Measurements from ENCODE around the gene MTMR1. TPM values are rescaled to one million over a fixed set of nuclear protein-coding genes. Genes with fewer than 3 reads are reported as not detected.

Gene MTMR1
- total and polyA plus RNA-seq, 2 donors (not counting 1 experiment from before 2014, with no cell fraction given) = 30.8 to 67.5 TPM

DNA sequence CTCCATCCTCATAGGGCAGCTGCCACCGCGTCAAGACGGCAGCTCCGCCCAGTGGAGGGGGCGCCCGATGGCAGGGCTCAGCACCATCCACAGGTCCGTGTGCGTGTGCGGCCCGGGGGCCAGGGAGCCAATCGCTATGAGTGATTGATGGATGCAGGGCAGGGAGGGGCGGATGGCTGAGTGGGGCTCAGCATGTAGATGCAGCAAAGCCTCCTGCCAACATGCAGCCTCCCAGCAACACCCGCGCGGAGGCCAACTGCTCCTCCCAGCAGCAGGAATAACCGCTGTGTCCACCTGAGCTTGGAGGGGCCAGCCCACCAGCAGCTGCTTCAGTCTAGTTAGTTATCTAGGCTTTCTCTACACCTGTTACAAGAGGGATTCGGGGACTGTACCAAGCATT lies 77.4 kb downstream of the MTMR1 start:
- no peak overlapping the region for H3K9ac ChIP-seq (ENCODE audit: low read length)
- Mint-ChIP-seq H3K27ac (no peak overlapping the region), H3K9me3 (ENCODE audit: insufficient read depth) (no peaks in the 10 kb centered on the region), H3K4me3 (no peak overlapping the region), H3K27me3 (no peaks in the 10 kb centered on the region), H3K4me1 (no peaks in the 10 kb centered on the region)
- H4K20me1 ChIP-seq (ENCODE audit: control insufficient read depth, insufficient read depth, low read length, poor library complexity, severe bottlenecking) = no peaks in the 10 kb centered on the region
- ChIA-PET CTCF (interaction anchor here (5.7 kb wide), 1 partner anchor 311 kb away, joined by 126 read pairs; no protein-coding TSS in a partner anchor), POLR2A (no interaction called here)
- no peaks in the 10 kb centered on the region for H3K79me2 ChIP-seq (ENCODE audit: control insufficient read depth, insufficient read depth, low read length)
- H2AFZ ChIP-seq (ENCODE audit: insufficient read depth, low read depth, low read length, poor library complexity, severe bottlenecking) = no peak overlapping the region
- H3K9me3 ChIP-seq (ENCODE audit: control extremely low read depth in 1 of 3, control insufficient read depth in 2 of 3, insufficient read depth in 1 of 3, low read length in 2 of 3) = no peaks in the 10 kb centered on the region
- no peak overlapping the region for H3K4me2 ChIP-seq (replicated peaks; ENCODE audit: low read depth, low read length, poor library complexity, severe bottlenecking)
- no peak for TF ChIP-seq EZH2 (IDR thresholded peaks at IDR 0.05; ENCODE audit: borderline replicate concordance, insufficient read depth, low read depth, low read length, poor library complexity, severe bottlenecking)
- TF ChIP-seq, protein P1, sequence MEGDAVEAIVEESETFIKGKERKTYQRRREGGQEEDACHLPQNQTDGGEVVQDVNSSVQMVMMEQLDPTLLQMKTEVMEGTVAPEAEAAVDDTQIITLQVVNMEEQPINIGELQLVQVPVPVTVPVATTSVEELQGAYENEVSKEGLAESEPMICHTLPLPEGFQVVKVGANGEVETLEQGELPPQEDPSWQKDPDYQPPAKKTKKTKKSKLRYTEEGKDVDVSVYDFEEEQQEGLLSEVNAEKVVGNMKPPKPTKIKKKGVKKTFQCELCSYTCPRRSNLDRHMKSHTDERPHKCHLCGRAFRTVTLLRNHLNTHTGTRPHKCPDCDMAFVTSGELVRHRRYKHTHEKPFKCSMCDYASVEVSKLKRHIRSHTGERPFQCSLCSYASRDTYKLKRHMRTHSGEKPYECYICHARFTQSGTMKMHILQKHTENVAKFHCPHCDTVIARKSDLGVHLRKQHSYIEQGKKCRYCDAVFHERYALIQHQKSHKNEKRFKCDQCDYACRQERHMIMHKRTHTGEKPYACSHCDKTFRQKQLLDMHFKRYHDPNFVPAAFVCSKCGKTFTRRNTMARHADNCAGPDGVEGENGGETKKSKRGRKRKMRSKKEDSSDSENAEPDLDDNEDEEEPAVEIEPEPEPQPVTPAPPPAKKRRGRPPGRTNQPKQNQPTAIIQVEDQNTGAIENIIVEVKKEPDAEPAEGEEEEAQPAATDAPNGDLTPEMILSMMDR (IDR thresholded peaks at IDR 0.05) = no peak
- no peaks in the 10 kb centered on the region for H3K27me3 ChIP-seq (replicated peaks in 1 of 4; ENCODE audit: control extremely low read depth in 1 of 4, control insufficient read depth in 3 of 4, insufficient read depth in 4 of 4, low read length in 3 of 4)
- intact Hi-C loops (cut with micrococcal nuclease) = no loop called here
- H3K4me1 ChIP-seq (ENCODE audit: control insufficient read depth in 2 of 2, insufficient read depth in 2 of 2, low read length in 2 of 2) = no peaks in the 10 kb centered on the region
- WGBS (ENCODE audit: insufficient coverage) = 100% methylated on average over 1 of the region's 17 CpGs
- no peak for DNase-seq
- no peaks in the 10 kb centered on the region for H3K36me3 ChIP-seq (replicated peaks in 1 of 2; ENCODE audit: control extremely low read depth in 1 of 2, control insufficient read depth in 1 of 2, extremely low read depth in 1 of 2, insufficient read depth in 2 of 2, low read length in 1 of 2)
- H3K4me3 ChIP-seq (ENCODE audit: control extremely low read depth in 1 of 5, extremely low read depth in 1 of 5, insufficient read depth in 1 of 5, low read depth in 2 of 5, low read length in 4 of 5) = no peak overlapping the region
- ATAC-seq (ENCODE audit: low read depth) = no peak
- H3K27ac ChIP-seq (ENCODE audit: low read length in 2 of 2) = no peak overlapping the region

DNA sequence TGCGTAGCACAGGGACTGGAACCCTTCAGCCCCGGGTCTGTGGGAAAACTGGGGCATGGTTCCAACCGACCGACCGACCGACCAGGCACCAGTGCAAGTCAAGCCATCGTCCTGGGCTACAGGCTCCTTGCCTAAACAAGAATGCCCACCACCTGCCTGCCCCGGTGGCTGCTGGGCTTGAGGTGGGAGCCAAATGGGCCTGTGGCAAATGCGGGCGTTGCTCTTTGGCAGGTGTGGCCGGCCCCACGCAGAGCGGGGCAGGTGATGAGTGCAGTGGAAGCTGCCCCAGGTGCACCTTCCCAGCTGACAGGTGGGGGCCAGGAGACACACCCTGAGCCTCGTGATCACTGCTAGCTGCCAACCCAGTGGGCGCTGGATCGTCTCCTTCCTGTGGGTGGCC lies 77.9 kb downstream of the MTMR1 start:
- Histone ChIP-seq H3K4me2 (replicated peaks; ENCODE audit: low read depth, low read length, poor library complexity, severe bottlenecking) (no peak overlapping the region), H3K27ac (ENCODE audit: low read length in 2 of 2) (no peak overlapping the region), H3K36me3 (replicated peaks in 1 of 2; ENCODE audit: control extremely low read depth in 1 of 2, control insufficient read depth in 1 of 2, extremely low read depth in 1 of 2, insufficient read depth in 2 of 2, low read length in 1 of 2) (no peaks in the 10 kb centered on the region), H3K4me1 (ENCODE audit: control insufficient read depth in 2 of 2, insufficient read depth in 2 of 2, low read length in 2 of 2) (no peaks in the 10 kb centered on the region), H4K20me1 (ENCODE audit: control insufficient read depth, insufficient read depth, low read length, poor library complexity, severe bottlenecking) (no peaks in the 10 kb centered on the region), H2AFZ (ENCODE audit: insufficient read depth, low read depth, low read length, poor library complexity, severe bottlenecking) (no peak overlapping the region), H3K27me3 (replicated peaks in 1 of 4; ENCODE audit: control extremely low read depth in 1 of 4, control insufficient read depth in 3 of 4, insufficient read depth in 4 of 4, low read length in 3 of 4) (no peaks in the 10 kb centered on the region), H3K9ac (ENCODE audit: low read length) (no peak overlapping the region), H3K79me2 (ENCODE audit: control insufficient read depth, insufficient read depth, low read length) (no peaks in the 10 kb centered on the region), H3K9me3 (ENCODE audit: control extremely low read depth in 1 of 3, control insufficient read depth in 2 of 3, insufficient read depth in 1 of 3, low read length in 2 of 3) (no peaks in the 10 kb centered on the region), H3K4me3 (ENCODE audit: control extremely low read depth in 1 of 5, extremely low read depth in 1 of 5, insufficient read depth in 1 of 5, low read depth in 2 of 5, low read length in 4 of 5) (no peak overlapping the region)
- WGBS (ENCODE audit: insufficient coverage) = 95% methylated on average over 16 of the region's 16 CpGs
- Mint-ChIP-seq H3K4me3 (no peak overlapping the region), H3K4me1 (no peaks in the 10 kb centered on the region), H3K27me3 (no peaks in the 10 kb centered on the region), H3K27ac (no peak overlapping the region), H3K9me3 (ENCODE audit: insufficient read depth) (no peaks in the 10 kb centered on the region)
- DNase-seq (no peak), ATAC-seq (ENCODE audit: low read depth) (no peak)
- TF ChIP-seq, protein P1 (IDR thresholded peaks at IDR 0.05) = no peak
- TF ChIP-seq EZH2 (IDR thresholded peaks at IDR 0.05; ENCODE audit: borderline replicate concordance, insufficient read depth, low read depth, low read length, poor library complexity, severe bottlenecking) = no peak
- intact Hi-C loops (cut with micrococcal nuclease) = no loop called here
- ChIA-PET CTCF (interaction anchor here (1.5 to 5.7 kb wide), 3 partner anchors 15 to 910 kb away, joined by 4 to 126 read pairs (median 6); no protein-coding TSS in a partner anchor), POLR2A (no interaction called here)
